HG02678 (cell line): Measurements from ENCODE around the gene PAPOLA.
"Not testable (repeated sequence)": the region's sequence is repeated elsewhere in the genome, so short reads cannot be mapped to it uniquely, and the experiment has no call there.

Source experiments
- ATAC-seq: cut with Tn5 transposase; IDR thresholded peaks from one replicate; pipeline ENCODE4 v1.9.1; 2021; ENCODE audit warnings: mild to moderate bottlenecking, moderate library complexity; ENCODE audit not compliant: unreplicated experiment

PAPOLA gene

DNA sequence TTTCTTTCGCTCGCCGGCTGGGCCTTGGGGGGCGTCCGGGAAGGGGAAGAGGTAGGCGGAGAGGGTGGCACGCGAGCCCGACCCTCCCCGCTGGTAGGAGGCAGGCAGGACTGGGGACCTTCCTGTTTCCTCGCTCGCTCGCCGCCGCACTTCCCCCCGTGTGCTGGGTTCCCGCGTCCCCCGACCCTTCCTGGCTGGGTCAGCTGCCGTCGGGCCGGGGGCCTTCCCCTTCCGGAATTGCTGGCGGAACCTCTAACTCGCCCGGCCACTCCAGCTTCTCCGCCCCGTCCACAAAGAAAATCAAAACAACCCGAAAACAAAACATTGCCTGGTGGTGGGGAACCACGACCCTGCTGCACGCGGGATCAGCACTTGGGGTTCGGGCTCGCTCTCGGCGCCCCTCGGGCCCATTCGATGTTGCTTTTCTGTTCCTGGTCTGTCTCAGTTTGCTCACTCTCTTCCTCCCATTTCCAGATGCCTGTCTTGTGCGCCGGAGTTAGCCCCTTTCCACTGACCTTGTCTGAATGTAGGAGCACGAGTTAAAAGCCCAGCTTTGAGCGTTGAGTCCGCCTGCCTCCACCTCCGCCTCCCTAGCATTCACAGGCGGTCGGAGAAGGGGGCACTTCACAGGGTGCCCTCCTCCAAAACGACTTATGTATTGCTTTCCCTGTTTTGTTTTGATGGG, 581 bp downstream of the PAPOLA start:
- ATAC-seq, result peak; percentile 27

GRCh38 chr14:96503306-96503679, 1.1 kb downstream of the PAPOLA start:
- no peak for ATAC-seq

- ATAC-seq, result not testable (repeated sequence)
These were observed 2.2 kb downstream of the PAPOLA start for GRCh38 chr14:96504353-96504752.

DNA sequence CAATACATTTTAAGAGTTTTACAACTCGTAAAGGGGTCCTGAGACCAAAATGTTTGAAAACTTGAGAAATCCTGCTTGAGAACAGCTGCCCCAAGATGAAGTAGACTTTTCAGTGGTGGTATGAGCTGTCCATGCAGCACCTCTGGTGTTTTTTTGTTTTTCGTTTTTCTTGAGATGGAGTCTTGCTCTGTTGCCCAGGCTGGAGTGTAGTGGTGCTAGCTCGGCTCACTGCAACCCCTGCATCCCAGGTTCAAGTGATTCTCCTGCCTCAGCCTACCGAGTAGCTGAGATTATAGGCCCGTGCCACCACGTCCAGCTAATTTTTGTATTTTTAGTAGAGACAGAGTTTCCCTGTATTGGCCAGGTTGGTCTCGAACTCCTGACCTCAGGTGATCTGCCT, 5.5 kb downstream of the PAPOLA start:
- no peak for ATAC-seq

- ATAC-seq, result no peak
These were observed 6.7 kb downstream of the PAPOLA start for GRCh38 chr14:96508900-96509299.

DNA sequence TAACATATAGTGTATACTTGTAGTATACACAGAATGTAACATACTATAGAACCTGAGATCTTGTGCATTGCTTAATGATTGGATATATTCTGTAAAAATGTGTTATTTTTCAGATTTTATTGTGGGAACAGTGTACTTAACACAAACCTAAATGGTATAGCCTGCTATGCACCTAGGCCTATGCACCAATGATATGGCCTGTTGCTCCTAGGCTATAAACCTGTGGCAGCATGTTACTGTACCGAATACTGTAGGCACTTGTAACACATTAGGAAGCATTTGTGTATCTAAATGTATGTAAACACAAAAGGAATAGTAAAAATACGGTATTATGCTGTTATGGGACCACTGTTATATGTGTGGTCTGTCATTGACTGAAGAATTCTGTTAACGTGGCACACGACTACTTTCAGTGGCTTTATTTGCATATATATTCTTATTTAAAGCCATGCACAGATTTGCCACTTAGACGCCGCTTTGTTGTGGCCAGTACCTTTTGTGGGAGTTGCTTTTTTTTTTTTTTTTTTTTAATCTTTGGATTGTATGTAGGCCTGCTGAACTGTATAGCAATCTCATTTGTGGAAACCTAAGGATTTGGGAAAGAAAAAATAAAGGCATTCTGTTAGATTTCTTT, 7.4 kb downstream of the PAPOLA start:
- ATAC-seq, result no peak

- no peak for ATAC-seq
These were observed 9.0 kb downstream of the PAPOLA start for GRCh38 chr14:96511146-96511545.

DNA sequence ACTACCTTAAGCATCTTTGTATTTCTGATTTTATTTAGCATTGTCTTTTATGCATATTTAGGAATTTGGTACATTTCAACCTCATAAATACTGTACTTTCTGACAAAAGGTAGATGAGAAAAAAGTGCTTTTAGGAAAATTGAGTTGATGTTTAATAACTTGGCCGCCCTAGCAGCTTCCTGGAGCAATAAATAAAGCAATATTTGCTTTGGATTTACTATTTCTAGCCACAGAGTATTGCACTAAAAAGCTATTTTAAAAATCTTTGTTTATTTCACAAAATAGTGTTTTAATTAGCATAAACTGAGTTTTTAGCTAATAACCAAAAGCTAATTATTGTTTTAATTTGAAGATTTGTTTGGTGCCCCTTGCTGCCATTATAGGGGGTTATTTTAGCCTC, 9.5 kb downstream of the PAPOLA start:
- no peak for ATAC-seq

GRCh38 chr14:96512122-96512521, 9.9 kb downstream of the PAPOLA start:
- no peak for ATAC-seq

- peak; percentile 28 for ATAC-seq
These were observed 10.6 kb downstream of the PAPOLA start for GRCh38 chr14:96512602-96513397.

DNA sequence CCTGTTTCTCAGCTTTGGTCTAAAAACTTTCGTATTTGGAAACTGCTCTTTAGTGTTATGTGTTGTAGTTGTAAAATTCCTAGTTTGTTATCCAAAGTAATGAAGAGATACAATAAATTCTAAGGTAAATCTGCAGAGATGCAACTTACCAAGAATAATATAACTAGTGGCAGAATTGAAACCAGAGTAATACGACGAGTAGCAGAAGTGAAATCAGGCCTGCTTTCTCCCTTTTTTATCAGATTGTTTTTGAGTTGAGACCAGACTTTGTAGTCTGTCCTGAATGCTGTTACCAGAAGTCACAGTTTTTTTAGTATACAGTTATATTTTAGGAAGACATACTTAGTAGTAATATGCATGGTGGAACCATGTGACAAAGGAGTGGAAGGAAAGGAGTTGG, 12.5 kb downstream of the PAPOLA start:
- ATAC-seq, result no peak

DNA sequence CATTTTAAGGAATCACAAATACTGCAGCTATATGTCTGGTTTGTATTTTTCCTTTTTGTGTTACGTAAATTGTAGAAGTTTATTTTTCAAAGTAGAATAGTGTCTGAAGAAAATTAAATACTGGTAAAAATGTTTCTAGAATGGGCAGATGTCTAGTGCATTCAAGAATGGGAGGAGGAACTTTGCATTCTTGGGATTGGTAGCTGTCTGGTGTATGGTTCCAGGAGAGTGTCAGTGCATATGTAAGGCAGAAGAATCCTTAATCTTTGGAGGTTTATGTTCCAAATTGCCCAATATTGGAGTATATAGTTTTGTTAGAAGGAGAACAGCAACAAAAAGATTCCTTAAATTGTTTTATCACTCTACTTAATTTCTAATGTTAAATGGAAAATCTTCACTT, 13.5 kb downstream of the PAPOLA start:
- ATAC-seq, result no peak

DNA sequence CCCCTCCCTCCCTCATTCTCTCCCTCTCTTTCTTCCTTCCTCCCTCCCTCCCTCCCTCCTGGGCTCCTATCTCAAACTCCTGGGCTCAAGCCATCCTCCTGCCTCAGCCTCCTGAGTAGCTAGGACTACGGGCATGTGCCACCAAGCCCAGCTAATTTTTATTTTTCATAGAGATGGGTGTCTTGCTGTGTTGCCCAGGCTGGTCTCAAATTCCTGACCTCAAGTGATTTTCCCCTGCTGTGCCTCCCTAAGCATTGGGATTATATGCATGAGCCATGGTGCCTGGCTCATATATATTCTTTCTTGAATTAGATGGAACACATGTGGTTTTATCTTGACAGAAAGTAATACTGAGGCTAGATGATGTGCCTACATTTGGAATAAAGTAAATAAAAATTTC, 14.2 kb downstream of the PAPOLA start:
- no peak for ATAC-seq

DNA sequence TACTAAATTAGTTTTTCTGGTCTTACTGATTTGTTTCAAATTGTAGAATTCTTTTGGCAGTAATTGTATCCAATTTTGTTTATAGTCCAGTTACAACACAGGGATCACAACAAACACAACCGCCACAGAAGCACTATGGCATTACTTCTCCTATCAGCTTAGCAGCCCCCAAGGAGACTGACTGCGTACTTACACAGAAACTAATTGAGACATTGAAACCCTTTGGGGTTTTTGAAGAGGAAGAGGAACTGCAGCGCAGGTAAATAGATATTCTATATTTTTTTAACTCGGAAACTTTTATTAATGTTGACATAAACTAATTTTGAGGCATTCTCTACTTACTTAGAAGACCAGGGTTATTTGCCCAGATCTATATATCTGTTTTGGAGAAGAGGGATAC, 17.8 kb downstream of the PAPOLA start:
- ATAC-seq, result no peak

- no peak for ATAC-seq
These were observed 23.3 kb downstream of the PAPOLA start for GRCh38 chr14:96525452-96525851.

DNA sequence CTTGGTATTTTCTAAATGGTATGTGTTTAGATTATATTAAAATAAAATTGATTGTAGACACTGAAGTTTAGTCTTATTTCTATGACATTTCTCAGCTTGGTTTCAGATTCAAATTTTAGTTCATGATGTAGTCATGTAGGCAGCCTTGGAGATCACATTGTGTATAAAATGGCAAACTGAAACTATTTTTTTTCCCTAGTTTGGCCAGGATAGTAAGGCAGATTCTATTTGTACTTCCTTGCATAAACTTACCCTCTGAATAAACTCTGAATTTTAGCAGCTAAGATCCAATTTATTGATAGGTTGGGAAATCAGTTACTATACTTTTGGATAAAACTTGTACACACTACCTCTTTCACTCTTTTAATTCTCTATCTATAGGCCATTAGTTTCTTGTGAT, 30.4 kb downstream of the PAPOLA start:
- no peak for ATAC-seq

DNA sequence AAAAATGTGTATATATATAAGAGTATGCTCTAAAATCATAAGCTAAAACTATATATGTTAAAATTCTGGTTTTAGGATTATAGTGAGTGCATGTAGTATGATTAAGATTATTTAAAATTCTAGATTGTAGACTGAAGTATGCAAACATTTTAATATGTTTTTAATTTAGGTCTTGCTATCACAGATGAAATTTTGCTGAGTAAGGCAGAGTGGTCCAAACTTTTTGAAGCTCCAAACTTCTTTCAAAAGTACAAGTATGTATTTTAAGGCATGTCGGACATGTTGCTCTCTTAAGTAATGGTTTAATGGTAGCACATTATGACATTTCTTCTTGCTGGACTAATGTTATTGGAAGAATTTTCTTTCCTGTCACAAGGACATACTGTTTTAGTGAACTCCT, 34.6 kb downstream of the PAPOLA start:
- ATAC-seq, result no peak

- ATAC-seq, result no peak
These were observed 36.2 kb downstream of the PAPOLA start for GRCh38 chr14:96538097-96538989.

- ATAC-seq, result no peak
These were observed 36.8 kb downstream of the PAPOLA start for GRCh38 chr14:96538990-96539317.

DNA sequence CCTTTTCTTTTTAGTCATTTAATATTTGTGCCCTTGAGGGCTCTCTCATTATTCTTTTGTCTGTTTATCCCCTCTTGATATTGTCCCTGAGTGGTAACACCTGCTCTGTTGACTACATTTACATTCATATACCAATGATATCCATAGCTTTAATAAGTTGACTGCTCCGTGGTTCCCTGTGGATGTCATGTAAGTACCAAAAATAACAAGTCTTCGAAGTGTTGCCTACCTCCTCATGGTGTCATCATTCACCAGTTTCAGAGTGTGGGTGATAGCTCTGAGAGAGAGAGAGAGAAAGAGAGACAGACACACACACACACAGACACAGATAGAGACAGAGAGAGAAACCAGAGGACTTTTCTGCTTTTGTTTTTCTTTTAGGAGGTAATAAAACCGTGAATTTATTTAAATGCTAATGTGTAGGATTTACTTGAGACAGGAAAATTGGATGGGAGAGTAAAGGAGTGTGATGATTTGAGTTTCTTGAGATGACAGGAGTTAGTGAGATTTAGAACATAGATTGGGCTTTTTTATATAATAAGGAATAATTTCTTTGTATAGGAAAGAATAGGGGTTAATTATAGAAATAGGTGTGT, 52.2 kb downstream of the PAPOLA start:
- no peak for ATAC-seq

DNA sequence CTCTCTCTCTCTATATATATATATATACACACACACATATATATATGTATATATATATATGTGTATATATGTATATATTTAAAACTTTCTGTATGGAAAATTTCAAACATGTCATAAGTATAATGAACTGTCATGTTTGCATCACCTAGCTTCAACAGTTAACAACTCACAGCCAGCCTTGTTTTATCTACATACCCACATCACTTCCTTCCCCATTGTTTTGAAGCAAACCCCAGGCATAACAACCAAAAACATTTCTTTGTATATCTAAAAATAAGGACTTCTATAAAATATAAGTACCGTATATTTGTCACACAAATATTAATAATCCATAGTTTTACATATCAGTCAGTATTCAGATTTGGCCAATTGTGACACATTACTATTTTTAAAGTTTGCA, 57.4 kb downstream of the PAPOLA start:
- ATAC-seq, result no peak
